GM21447 (cell line): ENCODE results near the gene MAX.

ENCODE experiments used
- ATAC-seq: cut with Tn5 transposase; IDR thresholded peaks from one replicate; pipeline ENCODE4 v1.9.1; 2021; ENCODE audit not compliant: unreplicated experiment

MAX gene

GRCh38 chr14:65074449-65075150 lies 27.7 kb downstream of the MAX start:
- ATAC-seq: no peak

- ATAC-seq: no peak
These were observed 28.6 kb downstream of the MAX start for GRCh38 chr14:65073605-65074201.

- no peak for ATAC-seq
These were observed 29.4 kb downstream of the MAX start for GRCh38 chr14:65072937-65073336.

GRCh38 chr14:65072256-65072655 lies 30.1 kb downstream of the MAX start:
- ATAC-seq: no peak

GRCh38 chr14:65071544-65071943 lies 30.8 kb downstream of the MAX start:
- no peak for ATAC-seq

- no peak for ATAC-seq
These were observed 31.8 kb downstream of the MAX start for GRCh38 chr14:65070471-65070976.

- no peak for ATAC-seq
These were observed 32.4 kb downstream of the MAX start for GRCh38 chr14:65069874-65070413.

GRCh38 chr14:65065719-65066118 lies 36.6 kb downstream of the MAX start:
- ATAC-seq: no peak

GRCh38 chr14:65062096-65063075 lies 39.9 kb downstream of the MAX start:
- ATAC-seq: no peak

- no peak for ATAC-seq
These were observed 44.6 kb downstream of the MAX start for GRCh38 chr14:65057695-65058094.

- no peak for ATAC-seq
These were observed 47.7 kb downstream of the MAX start for GRCh38 chr14:65054471-65055085.

- no peak for ATAC-seq
These were observed 48.9 kb downstream of the MAX start for GRCh38 chr14:65053466-65053865.

GRCh38 chr14:65052832-65053231 lies 49.5 kb downstream of the MAX start:
- no peak for ATAC-seq

GRCh38 chr14:65045709-65046108 lies 56.6 kb downstream of the MAX start:
- ATAC-seq: no peak

- ATAC-seq: no peak
These were observed 57.3 kb downstream of the MAX start for GRCh38 chr14:65045006-65045405.

- no peak for ATAC-seq
These were observed 57.7 kb downstream of the MAX start for GRCh38 chr14:65044596-65044959.

GRCh38 chr14:65043893-65044595 lies 58.3 kb downstream of the MAX start:
- ATAC-seq: no peak

- peak; percentile 79 for ATAC-seq
These were observed 59.5 kb downstream of the MAX start for GRCh38 chr14:65042731-65043372.

- ATAC-seq: peak; percentile 19
These were observed 60.0 kb downstream of the MAX start for GRCh38 chr14:65042296-65042695.

- no peak for ATAC-seq
These were observed 60.8 kb downstream of the MAX start for GRCh38 chr14:65041434-65041915.
